Measurements from ENCODE around the gene ADA.

GRCh38 chr20:44593751-44594150, 57.7 kb downstream of the ADA start:
- TF ChIP-seq CTCF (IDR thresholded peaks at IDR 0.05 in 4 of 5, conservative IDR thresholded peaks at IDR 0.05 in 1 of 5) (no peak), POLR2A (IDR thresholded peaks at IDR 0.05) (no peak)
